Measurements from ENCODE around the gene HHIPL1. TPM values are rescaled to one million over a fixed set of nuclear protein-coding genes. Genes with fewer than 3 reads are reported as not detected.
A peak's percentile ranks its signal among the peaks of the same experiment; 100 is the strongest.

HHIPL1 gene
- total and polyA plus RNA-seq, 2 experiments from 2014 or later: 0.83 to 1.4 TPM

GRCh38 chr14:99602054-99602787 is 42.7 kb upstream of the HHIPL1 start:
- WGBS (ENCODE audit: low lambda C conversion rate, missing lambda C conversion rate): 18% methylated on average over 18 of the region's 18 CpGs
- peaks cover 25% of the 10 kb centered on the region for H4K20me1 ChIP-seq (ENCODE audit: insufficient read depth, poor library complexity, severe bottlenecking)
- H3K4me3 ChIP-seq: peak overlapping the region; percentile 62
- H3K36me3 ChIP-seq (replicated peaks; ENCODE audit: insufficient read depth, low read depth): no peaks in the 10 kb centered on the region
- DNase-seq (ENCODE audit: low spot score): peak; percentile 55
- peak overlapping the region; percentile 91 for H3K4me2 ChIP-seq
- H3K79me2 ChIP-seq: peaks cover 64% of the 10 kb centered on the region
- H3K27me3 ChIP-seq: no peaks in the 10 kb centered on the region
- H2AFZ ChIP-seq: no peak overlapping the region
- H3K9me2 ChIP-seq (replicated peaks; ENCODE audit: insufficient read depth): no peaks in the 10 kb centered on the region
- no peaks in the 10 kb centered on the region for H3K9me3 ChIP-seq (ENCODE audit: low read depth)
- H3K4me1 ChIP-seq (ENCODE audit: insufficient read depth): peaks cover 64% of the 10 kb centered on the region
- H3K27ac ChIP-seq: peak overlapping the region; percentile 85
- TF ChIP-seq EZH2 (IDR thresholded peaks at IDR 0.05; ENCODE audit: borderline replicate concordance) (no peak), CTCF (IDR thresholded peaks at IDR 0.05; ENCODE audit: poor library complexity) (no peak), EZH2phosphoT487 (IDR thresholded peaks at IDR 0.05; ENCODE audit: low read depth, severe bottlenecking, unreplicated experiment) (no peak)

DNA sequence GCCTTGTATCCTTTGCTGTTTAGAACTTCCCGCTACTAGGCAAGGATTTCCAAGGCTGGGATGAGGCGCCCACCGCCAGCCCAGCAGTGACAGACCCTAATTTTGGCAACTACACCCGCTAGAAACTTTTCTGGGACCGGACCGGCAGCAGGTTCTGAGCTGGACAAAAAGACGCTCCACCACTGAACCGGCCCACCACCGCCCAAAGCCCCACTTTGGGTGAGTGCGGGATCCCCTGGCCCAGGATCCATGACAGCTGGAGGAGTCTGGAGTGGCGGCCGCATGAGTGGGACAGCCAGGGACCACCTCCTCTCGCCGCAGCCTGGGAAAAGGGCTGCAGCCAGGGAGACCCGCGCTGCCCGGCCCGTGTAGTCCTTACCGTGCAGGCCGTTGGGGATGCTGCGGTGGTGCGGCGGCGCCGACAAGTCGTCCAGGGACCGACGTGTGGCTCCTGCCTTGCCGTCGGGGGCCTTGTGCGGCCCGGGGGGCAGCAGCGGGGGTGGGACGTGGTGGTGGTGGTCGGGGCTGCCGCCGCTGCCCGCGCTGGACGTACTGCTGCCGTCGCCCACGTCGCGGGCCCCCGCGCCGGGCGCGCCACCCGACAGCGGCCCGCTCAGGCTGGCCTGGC is 42.0 kb upstream of the HHIPL1 start:
- 7% methylated on average over 27 of the region's 53 CpGs for WGBS (ENCODE audit: low lambda C conversion rate, missing lambda C conversion rate)
- Histone ChIP-seq H3K9me3 (ENCODE audit: low read depth) (no peaks in the 10 kb centered on the region), H3K4me2 (peak overlapping the region; percentile 91), H3K27ac (peak overlapping the region; percentile 85), H3K79me2 (peaks cover 57% of the 10 kb centered on the region), H3K9me2 (replicated peaks; ENCODE audit: insufficient read depth) (no peaks in the 10 kb centered on the region), H2AFZ (no peak overlapping the region), H3K4me1 (ENCODE audit: insufficient read depth) (peaks cover 57% of the 10 kb centered on the region), H4K20me1 (ENCODE audit: insufficient read depth, poor library complexity, severe bottlenecking) (peaks cover 24% of the 10 kb centered on the region), H3K4me3 (peak overlapping the region; percentile 62), H3K27me3 (no peaks in the 10 kb centered on the region), H3K36me3 (replicated peaks; ENCODE audit: insufficient read depth, low read depth) (no peaks in the 10 kb centered on the region)
- no peak for DNase-seq (ENCODE audit: low spot score)
- TF ChIP-seq CTCF (IDR thresholded peaks at IDR 0.05; ENCODE audit: poor library complexity): no peak

DNA sequence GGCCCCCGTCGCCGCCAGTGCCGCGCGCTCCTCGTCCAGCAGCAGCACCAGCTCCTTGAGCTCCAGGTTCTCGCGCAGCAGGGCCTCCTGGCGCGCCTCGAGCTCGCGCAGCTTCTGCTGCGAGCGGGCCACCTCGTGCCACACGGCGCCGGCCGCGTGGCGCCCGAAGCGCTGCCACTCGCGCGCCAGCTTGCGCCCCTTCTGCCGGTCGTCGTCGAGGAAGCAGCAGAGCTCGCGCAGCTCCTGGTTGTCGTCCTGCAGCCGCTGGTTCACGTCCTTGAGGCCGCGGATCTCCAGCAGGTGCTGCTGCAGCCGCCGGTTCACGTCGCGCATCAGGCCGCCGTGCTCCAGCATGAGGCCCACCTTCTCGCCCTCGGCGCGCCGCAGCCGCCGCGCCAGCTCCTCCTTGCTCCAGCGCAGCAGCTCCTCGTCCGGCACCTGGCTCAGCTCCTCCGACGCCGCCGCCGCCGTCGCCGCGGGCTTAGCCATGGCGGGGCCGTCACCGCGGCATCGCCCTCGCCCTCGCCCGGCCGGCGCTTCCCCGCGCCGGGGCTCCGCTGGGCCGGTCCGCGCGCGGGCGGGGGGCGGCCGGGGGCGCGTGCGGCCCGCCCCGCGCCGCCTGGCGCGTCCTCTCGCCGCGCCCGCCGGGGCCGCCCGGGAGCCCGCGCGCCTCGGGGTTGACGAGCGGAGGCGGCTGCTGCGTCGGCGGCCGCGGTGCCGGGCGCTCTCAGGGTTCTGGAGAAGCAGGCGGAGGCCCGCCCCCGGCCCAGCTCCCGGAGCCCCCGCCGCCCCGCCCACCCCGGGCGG is 41.3 kb upstream of the HHIPL1 start, which contains the start of gene CCDC85C:
Gene CCDC85C, minus strand, starts transcription at position 737 of the 807 bp plus-strand sequence. Its CDS starts 248 bp downstream, at position 489.
- H3K9me3 ChIP-seq (ENCODE audit: low read depth): no peaks in the 10 kb centered on the region
- H3K4me3 ChIP-seq: peak within 1 kb of the TSS; percentile 74
- no peaks in the 10 kb centered on the region for H3K9me2 ChIP-seq (replicated peaks; ENCODE audit: insufficient read depth)
- TF ChIP-seq EZH2 (IDR thresholded peaks at IDR 0.05; ENCODE audit: borderline replicate concordance) (no peak), CTCF (IDR thresholded peaks at IDR 0.05; ENCODE audit: poor library complexity) (peak; percentile 3), EZH2phosphoT487 (IDR thresholded peaks at IDR 0.05; ENCODE audit: low read depth, severe bottlenecking, unreplicated experiment) (no peak)
- no peaks in the 10 kb centered on the region for H3K36me3 ChIP-seq (replicated peaks; ENCODE audit: insufficient read depth, low read depth)
- peaks cover 22% of the 10 kb centered on the region for H4K20me1 ChIP-seq (ENCODE audit: insufficient read depth, poor library complexity, severe bottlenecking)
- peak within 1 kb of the TSS; percentile 100 for H3K4me2 ChIP-seq
- H3K79me2 ChIP-seq: peaks cover 49% of the 10 kb centered on the region
- peak within 1 kb of the TSS; percentile 97 for H3K27ac ChIP-seq
- H3K27me3 ChIP-seq: no peaks in the 10 kb centered on the region
- H3K4me1 ChIP-seq (ENCODE audit: insufficient read depth): peaks cover 50% of the 10 kb centered on the region
- WGBS (ENCODE audit: low lambda C conversion rate, missing lambda C conversion rate): 1% methylated on average over 64 of the region's 128 CpGs
- H2AFZ ChIP-seq: peak within 1 kb of the TSS; percentile 83
- DNase-seq (ENCODE audit: low spot score): peak; percentile 70
